NCI-H2029 treated with DMSO at 0.1 percent for 48 hours (cell line): ENCODE results near the gene RAB35.
"Not testable (repeated sequence)": the region's sequence is repeated elsewhere in the genome, so short reads cannot be mapped to it uniquely, and the experiment has no call there.

Experiments
- DNase-seq: peaks from one replicate; lab custom pipeline; 2025; lab: John Stamatoyannopoulos, UW

The RAB35 gene

DNA sequence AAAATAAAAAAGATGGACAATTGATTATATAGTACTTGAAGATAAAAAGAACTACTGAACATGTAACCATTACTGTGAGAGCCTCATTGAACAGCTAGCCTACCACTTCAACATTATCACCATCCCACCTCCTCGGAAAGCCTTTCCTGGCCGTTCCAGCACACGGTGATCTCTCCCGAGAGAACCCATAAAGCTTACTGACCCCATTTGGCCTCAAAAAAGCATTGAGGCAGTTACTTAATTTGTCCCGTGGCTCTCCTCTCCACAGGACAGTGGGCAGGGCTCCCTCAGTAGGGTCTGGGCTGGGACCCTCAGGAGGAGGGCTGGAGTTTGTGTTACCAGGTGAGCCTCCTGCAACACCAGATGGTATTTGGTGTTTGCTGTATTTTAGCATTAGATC is 55.8 kb downstream of the RAB35 start:
- DNase-seq: no peak

DNA sequence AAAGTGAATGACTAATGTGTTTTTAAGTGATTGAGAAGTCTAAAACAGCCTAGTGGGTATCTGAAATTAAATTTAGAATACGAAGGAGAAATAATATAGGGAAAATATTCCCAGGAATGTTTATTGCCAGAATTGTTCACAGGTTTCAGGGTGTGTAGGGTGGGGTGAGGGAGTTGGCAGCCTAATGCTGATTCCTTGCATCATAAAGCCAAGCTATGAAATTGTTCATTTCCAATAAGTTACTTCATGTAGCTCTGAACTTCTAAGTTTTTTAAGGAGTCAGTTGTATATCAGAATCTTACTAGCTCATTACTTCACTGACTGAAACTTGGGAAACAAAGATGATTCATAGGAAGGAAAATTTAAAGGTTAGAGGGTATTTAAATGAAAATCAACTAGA is 56.4 kb downstream of the RAB35 start:
- no peak for DNase-seq

DNA sequence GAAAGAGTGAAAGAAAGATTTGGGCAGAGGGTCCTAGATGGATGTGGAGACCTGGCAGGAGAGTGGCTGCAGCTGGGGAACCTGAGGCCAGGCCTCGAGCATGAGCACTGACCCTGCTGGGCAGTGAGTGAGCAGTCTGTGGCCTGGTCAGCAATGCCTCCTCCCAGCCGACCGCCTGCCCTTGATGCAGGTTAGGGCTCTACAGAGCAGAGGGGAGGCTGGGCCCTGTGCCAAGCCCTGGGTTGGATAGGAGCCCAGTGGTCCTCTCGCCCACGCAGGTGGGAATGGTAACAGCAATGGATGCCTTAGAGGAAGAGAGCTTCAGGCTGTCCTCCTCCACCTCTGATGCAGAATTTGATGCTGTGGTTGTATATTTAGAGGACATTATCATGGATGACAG is 59.8 kb downstream of the RAB35 start:
- no peak for DNase-seq

DNA sequence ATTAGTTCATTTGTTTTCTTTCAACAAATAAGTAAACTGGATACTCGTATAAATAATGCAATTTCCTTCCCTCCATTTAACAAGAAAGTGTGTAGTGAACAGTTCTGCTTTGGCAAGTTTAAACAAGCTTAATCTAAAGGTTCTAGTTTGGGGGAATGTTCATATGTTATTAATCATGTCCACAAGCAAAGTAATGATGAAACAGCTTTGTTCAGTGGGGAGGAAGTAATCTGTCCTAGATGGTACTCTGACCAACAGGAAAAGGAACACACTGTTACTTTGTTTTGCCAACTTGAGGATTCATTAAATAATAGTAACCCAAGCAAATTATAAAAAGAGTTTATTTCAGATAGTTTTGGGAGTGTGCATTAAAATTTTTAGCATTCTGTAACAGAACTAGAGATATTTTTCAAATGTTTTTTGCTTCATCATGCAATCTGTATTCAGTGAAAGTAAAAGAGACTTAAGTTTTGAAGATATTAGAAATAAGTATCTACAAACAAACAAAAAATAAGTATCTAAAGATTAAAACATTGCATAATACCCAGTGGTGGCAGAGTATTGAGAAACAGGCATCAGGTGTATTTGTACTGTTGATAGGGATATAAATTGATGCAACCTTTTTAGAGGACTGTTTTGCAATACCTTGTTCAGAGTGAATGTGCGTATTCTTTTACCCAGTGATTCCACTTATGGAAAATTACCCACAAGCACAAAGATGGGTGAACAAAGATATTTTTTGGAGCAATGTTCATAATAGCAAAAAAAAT is 61.1 kb downstream of the RAB35 start:
- DNase-seq: no peak

DNA sequence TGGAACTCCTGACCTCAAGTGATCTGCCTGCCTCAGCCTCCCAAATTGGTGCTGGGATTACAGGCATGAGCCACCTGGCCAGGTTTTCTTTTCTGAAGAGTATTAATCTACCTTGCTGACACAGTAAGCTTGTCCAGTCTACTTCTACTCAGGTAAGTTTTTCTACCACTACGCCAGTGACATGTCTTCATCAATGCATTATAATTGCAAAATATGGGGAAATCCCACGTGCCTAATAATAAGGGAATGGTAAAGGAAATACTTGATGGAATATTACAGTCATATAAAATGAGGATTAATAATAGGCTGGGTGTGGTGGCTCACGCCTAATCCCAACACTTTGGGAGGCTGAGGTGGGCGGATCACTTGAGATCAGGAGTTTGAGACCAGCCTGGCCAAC is 62.3 kb downstream of the RAB35 start:
- DNase-seq: no peak

DNA sequence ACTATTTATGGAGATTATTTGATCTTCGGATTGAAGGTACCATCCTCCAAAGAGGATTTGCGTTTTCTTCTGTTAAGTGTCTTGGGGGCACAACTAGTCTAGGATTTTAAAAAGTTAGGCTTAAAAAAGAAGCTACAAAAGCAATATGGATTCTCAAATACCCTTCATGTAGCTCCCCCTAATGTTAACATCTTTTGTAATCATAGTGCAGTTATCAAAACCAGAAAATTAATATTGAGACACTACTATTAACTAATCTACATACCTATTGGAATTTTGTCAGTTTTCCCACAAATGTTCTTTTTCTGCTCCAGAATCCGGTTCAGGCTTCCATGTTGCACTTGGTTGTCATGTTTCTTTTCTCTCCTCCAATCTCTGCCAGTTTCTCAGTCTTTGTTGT is 65.0 kb downstream of the RAB35 start:
- no peak for DNase-seq

DNA sequence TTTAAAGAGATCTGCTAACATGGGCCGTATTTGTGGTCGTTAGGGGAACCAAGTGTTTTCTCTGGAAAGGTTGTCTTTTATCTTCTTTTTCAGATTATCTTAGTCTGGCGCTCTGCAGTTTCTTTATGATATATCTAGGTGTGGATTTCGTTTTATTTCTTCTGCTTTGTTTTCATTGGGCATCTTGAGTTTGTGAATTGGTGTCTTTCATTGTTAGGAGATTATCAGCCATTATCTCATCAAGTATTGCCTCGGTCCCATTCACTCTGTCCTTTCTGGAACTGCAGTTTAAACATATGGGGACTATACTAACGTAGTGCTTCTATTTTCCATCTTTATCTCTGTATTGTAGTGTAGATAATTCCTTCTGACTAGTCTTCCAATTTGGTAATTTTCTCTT is 67.1 kb downstream of the RAB35 start:
- DNase-seq: no peak

DNA sequence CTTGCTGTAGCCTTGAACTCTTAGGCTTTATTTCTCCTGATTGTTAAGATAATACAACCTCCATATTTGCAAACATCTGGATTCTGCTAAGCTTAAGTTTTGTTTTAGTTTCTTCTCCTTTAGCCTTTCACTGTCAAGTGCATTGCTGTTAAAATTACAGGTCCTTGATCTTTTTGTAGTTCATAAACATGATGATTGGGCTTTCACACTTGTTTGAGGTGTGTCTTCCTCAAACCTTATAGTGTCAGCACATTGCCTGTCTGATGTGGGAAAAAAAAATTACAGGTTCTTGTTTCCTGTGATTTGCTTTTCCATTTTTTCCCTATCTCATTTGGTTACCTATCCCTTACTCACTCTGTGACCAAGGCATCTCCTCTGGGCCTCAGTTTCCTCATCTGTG is 68.3 kb downstream of the RAB35 start:
- DNase-seq: no peak

DNA sequence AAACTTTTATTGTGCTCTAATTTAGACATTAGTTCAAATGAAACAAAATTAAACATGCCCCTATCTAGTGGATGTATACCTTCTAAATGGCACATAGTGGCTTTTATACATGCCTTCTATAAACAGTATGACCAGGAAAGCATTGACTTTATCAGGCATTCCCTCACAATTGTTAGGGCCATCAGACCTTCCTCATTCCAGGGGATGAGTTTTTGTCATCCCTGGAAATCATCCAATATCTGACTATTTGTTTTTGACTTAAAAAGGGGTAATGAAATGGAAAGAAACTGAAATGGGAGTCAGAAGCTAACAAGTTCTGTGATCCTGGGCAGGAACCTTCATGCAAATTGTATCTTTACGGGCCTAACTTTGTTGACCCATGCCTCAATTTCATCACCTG is 69.5 kb downstream of the RAB35 start:
- no peak for DNase-seq

DNA sequence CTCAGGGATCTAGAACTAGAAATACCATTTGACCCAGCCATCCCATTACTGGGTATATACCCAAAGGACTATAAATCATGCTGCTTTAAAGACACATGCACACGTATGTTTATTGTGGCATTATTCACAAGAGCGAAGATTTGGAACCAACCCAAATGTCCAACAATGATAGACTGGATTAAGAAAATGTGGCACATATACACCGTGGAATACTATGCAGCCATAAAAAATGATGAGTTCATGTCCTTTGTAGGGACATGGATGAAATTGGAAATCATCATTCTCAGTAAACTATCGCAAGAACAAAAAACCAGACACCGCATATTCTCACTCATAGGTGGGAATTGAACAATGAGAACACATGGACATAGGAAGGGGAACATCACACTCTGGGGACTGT is 71.2 kb downstream of the RAB35 start:
- not testable (repeated sequence) for DNase-seq
